HepG2 (cell line): ENCODE results near the gene USP43. TPM values are rescaled to one million over a fixed set of nuclear protein-coding genes. Genes with fewer than 3 reads are reported as not detected.
A peak's percentile ranks its signal among the peaks of the same experiment; 100 is the strongest.
"Not testable (repeated sequence)": the region's sequence is repeated elsewhere in the genome, so short reads cannot be mapped to it uniquely, and the experiment has no call there.

Experiments
- ATAC-seq: fragments of 200-7000 bp; cut with Tn5 transposase; 3 replicates; pipeline ENCODE4 v1.9.1; 2020; ENCODE audit warnings: mild to moderate bottlenecking, moderate library complexity
- BruUV-seq: library from RNA; stranded (reverse); fragments of 400-500 nt; replicated peaks from 2 replicates; lab custom pipeline; 2021; lab: Mats Ljungman, UMichigan
- CTCF ChIA-PET: fragments of 300-600 bp; formaldehyde crosslinking; extraction: SDS; loops from one replicate; lab custom pipeline; 2021; ENCODE audit warnings: low total read pairs, inconsistent platforms, low intra/inter-chr PET ratio; lab: Yijun Ruan, JAX
- POLR2A ChIA-PET: fragments of 350-600 bp; sonication (Branson Sonifier 250); formaldehyde crosslinking; loops from one replicate; lab custom pipeline; 2020; ENCODE audit warnings: antibody characterized with exemption, inconsistent platforms; lab: Yijun Ruan, JAX
- DNase-seq: peaks from one replicate; pipeline ENCODE4 v3.0.0-alpha.2; 2015; ENCODE audit warnings: low spot score
- FAIRE-seq: peaks from 3 replicates; lab custom pipeline; 2011; peaks lifted over from hg19 to GRCh38; lab: Jason Lieb, UNC
- H2AFZ ChIP-seq: one replicate; pipeline ENCODE4 v1.6.1; 2011; ENCODE audit warnings: low read length, inconsistent platforms
- H3K27ac ChIP-seq: fragments of 300-600 bp; 3 replicates; pipeline ENCODE4 v1.8.0; 2011; ENCODE audit warnings: mixed run types, mild to moderate bottlenecking, mixed read lengths, low read length, inconsistent platforms; ENCODE audit not compliant: insufficient read depth; ENCODE audit errors: extremely low read length
- H3K27me3 ChIP-seq, 2 experiments: fragments of 200-600 bp in 1 of 2; 2 replicates in 1 of 2; 3 replicates in 1 of 2; pipeline versions ENCODE4 v1.6.0 to v1.8.0; 2011; ENCODE audit warnings: low read length in 2 of 2, mild to moderate bottlenecking in 2 of 2, moderate library complexity in 2 of 2, inconsistent platforms in 1 of 2; ENCODE audit not compliant: insufficient read depth in 2 of 2, control insufficient read depth in 1 of 2
- H3K36me3 ChIP-seq, 2 experiments: fragments of 200-600 bp in 1 of 2; replicated peaks in 1 of 2; 2 replicates in 1 of 2; 3 replicates in 1 of 2; pipeline versions ENCODE4 v1.5.1 to v1.8.0; 2011; ENCODE audit warnings: low read length in 2 of 2, inconsistent platforms in 1 of 2; ENCODE audit not compliant: insufficient read depth in 2 of 2, control insufficient read depth in 1 of 2
- H3K4me1 ChIP-seq: 2 replicates; pipeline ENCODE4 v1.5.1; 2012; ENCODE audit warnings: low read length, inconsistent platforms; ENCODE audit not compliant: insufficient read depth
- H3K4me2 ChIP-seq: 2 replicates; pipeline ENCODE4 v1.6.0; 2011; ENCODE audit warnings: low read depth, low read length, inconsistent platforms
- H3K4me3 ChIP-seq, 3 experiments: fragments of 200-600 bp in 1 of 3; sonication (generic), shearing (Covaris generic) in 1 of 3; replicated peaks in 1 of 3; 2 replicates each; pipeline ENCODE4 v1.5.1; 2011 to 2016; ENCODE audit warnings: low read length in 3 of 3, inconsistent platforms in 2 of 3, low read depth in 2 of 3, mild to moderate bottlenecking in 2 of 3, control low read depth in 1 of 3, mixed read lengths in 1 of 3; ENCODE audit not compliant: insufficient read depth in 1 of 3
- H3K79me2 ChIP-seq: one replicate; pipeline ENCODE4 v1.6.1; 2011; ENCODE audit warnings: low read length, inconsistent platforms; ENCODE audit not compliant: insufficient read depth
- H3K9ac ChIP-seq: 2 replicates; pipeline ENCODE4 v1.6.0; 2011; ENCODE audit warnings: mild to moderate bottlenecking, low read depth, low read length, inconsistent platforms; ENCODE audit not compliant: insufficient read depth
- H3K9me3 ChIP-seq: 2 replicates; pipeline ENCODE4 v1.5.1; 2012; ENCODE audit warnings: mild to moderate bottlenecking, low read length
- H4K20me1 ChIP-seq: 2 replicates; pipeline ENCODE4 v1.6.0; 2011; ENCODE audit warnings: inconsistent platforms, mild to moderate bottlenecking, low read length, moderate library complexity; ENCODE audit not compliant: insufficient read depth
- KLF9 ChIP-seq: IDR thresholded peaks from 2 replicates; pipeline ENCODE4 v1.6.1; 2016; ENCODE audit warnings: low read depth
- MAFF ChIP-seq: IDR thresholded peaks from 2 replicates; pipeline ENCODE4 v1.6.1; 2011; ENCODE audit warnings: low read depth, low read length, improper control_type of control experiment
- MAFK ChIP-seq, 2 experiments: IDR thresholded peaks in 1 of 2; conservative IDR thresholded peaks in 1 of 2; 2 replicates each; pipeline ENCODE4 v1.6.1; 2011; ENCODE audit warnings: improper control_type of control experiment in 2 of 2, low read length in 2 of 2
- ONECUT2 ChIP-seq: sonication (generic); formaldehyde crosslinking; IDR thresholded peaks from 2 replicates; pipeline ENCODE4 v1.4.0; 2020; ENCODE audit warnings: missing genetic modification reagents
- ZNF329 ChIP-seq: sonication (generic); formaldehyde crosslinking; IDR thresholded peaks from 2 replicates; pipeline ENCODE4 v1.9.0; 2021; ENCODE audit warnings: low read depth, mild to moderate bottlenecking, missing genetic modification reagents
- WGBS: methylation state at CpG from one replicate; pipeline ENCODE4 v1.1.6; 2017; ENCODE audit warnings: low lambda C conversion rate; 5-methylcytosine and 5-hydroxymethylcytosine counted together
- in situ Hi-C: cut with HindIII; loops from 2 replicates; pipeline ENCODE4 v1.10.0; 2017; ENCODE audit warnings: low pct_unique_long_range_greater_than_20kb; ENCODE audit not compliant: extremely low pct_ligation_motif_present
- intact Hi-C: fragments of 100-400 bp; cut with micrococcal nuclease; formaldehyde crosslinking; loops from one replicate; pipeline ENCODE4 v1.10.0; 2022; ENCODE audit not compliant: unreplicated experiment
- polyA plus RNA-seq, 8 experiments: library from polyadenylated mRNA; depleted of rRNA in 3 of 8; stranded (reverse) in 7 of 8; unstranded in 1 of 8; fragments of >200 nt; fragmentation: Illumina TruSeq in 4 of 8; extraction: Trizol in 4 of 8; gene quantifications; 2 replicates each; pipeline versions ENCODE4 v1.2.1 to v1.2.3, GENCODE V29; 2011 to 2016; ENCODE audit warnings: low read depth in 4 of 8, missing spikeins in 1 of 8, mixed read lengths in 1 of 8; ENCODE audit not compliant: insufficient read depth in 1 of 8
- total RNA-seq, 5 experiments: library from RNA; depleted of rRNA; stranded (reverse); fragments of >200 nt; fragmentation: Illumina TruSeq; extraction: Trizol; gene quantifications; 2 replicates each; pipeline ENCODE4 v1.2.3, GENCODE V29; 2016; ENCODE audit warnings: low read depth in 1 of 5

Gene USP43
- total and polyA plus RNA-seq, 2 of the 13 experiments (the other 11 are each of a cell fraction or from before 2014, with no cell fraction given), result 1.6 to 2.2 TPM

DNA sequence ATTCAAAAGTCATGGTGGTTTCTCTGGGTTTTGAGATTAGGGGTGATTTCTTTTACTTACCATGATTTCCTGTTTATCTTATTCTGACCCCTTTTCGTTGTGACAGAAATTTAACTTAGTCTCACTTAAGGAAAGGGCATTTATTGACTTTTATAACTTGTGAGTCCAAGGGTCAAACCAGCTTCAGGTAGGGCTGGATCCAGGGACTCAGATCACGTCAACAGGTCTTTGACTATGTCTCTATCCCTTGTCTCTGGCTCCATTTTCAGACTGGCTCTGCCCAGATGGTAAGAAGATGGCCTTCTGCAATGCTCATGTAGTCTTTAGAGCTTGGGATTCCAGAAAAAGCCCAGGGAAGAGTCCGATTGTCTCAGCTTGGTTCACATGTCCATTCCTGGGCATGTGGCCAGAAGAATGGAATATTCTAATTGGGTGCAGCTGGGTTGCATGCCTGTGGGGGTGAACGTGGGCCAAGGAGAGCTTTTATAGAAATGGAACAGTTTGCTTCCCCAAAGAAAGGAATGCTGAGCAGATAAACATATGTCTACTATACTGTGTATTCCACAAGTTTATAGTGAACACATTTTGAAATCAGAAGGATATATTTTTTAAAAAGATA is 13.4 kb downstream of the USP43 start:
- DNase-seq (no peak), FAIRE-seq (no peak), ATAC-seq (no peak)
- 57% methylated on average over 4 of the region's 4 CpGs for WGBS
- no peaks in the 10 kb centered on the region for H4K20me1 ChIP-seq
- H3K4me1 ChIP-seq, result no peaks in the 10 kb centered on the region
- in situ Hi-C loops (no loop called here), intact Hi-C loops (no loop called here)
- H3K4me2 ChIP-seq, result no peak overlapping the region
- ChIA-PET POLR2A (no interaction called here), CTCF (no interaction called here)
- H3K9me3 ChIP-seq, result no peaks in the 10 kb centered on the region
- no peak overlapping the region for H3K27ac ChIP-seq
- no peaks in the 10 kb centered on the region for H3K27me3 ChIP-seq
- H3K4me3 ChIP-seq, result no peak overlapping the region
- H3K79me2 ChIP-seq, result no peaks in the 10 kb centered on the region
- no peak overlapping the region for H2AFZ ChIP-seq
- no TSS peak for BruUV-seq
- no peak overlapping the region for H3K9ac ChIP-seq
- H3K36me3 ChIP-seq, result no peaks in the 10 kb centered on the region; a peak in 1 of 5 replicates
- no peak for TF ChIP-seq ONECUT2 (CRISPR knock-in tag)
- TF ChIP-seq ZNF329 (CRISPR knock-in tag), result peak; percentile 97
- TF ChIP-seq, all 625 proteins: peak for 1

GRCh38 chr17:9661027-9661426 is 15.7 kb downstream of the USP43 start:
- Histone ChIP-seq H3K4me3 (no peak overlapping the region), H3K9ac (no peak overlapping the region), H3K9me3 (no peaks in the 10 kb centered on the region)
- no peak for ATAC-seq
- no peak for FAIRE-seq
- TF ChIP-seq MAFF (peak; percentile 80), KLF9 (CRISPR knock-in tag) (no peak), MAFK (conservative IDR thresholded peaks at IDR 0.05 in 1 of 2, IDR thresholded peaks at IDR 0.05 in 1 of 2; ENCODE audit: low read length in 2 of 2) (peak; percentile 78 to 80), ONECUT2 (CRISPR knock-in tag) (no peak)
- TF ChIP-seq, all 625 proteins: peak for 2
- no peak for DNase-seq
- no peak overlapping the region for H3K4me2 ChIP-seq
- no peaks in the 10 kb centered on the region for H3K79me2 ChIP-seq
- in situ Hi-C loops, result no loop called here
- H3K27ac ChIP-seq, result no peak overlapping the region
- no TSS peak for BruUV-seq
- WGBS, result 81% methylated on average over 2 of the region's 2 CpGs
- intact Hi-C loops, result no loop called here
- ChIA-PET POLR2A (no interaction called here), CTCF (no interaction called here)
- no peak overlapping the region for H2AFZ ChIP-seq
- no peaks in the 10 kb centered on the region for H3K4me1 ChIP-seq
- no peaks in the 10 kb centered on the region for H3K27me3 ChIP-seq
- H3K36me3 ChIP-seq, result no peaks in the 10 kb centered on the region; a peak in 1 of 5 replicates
- no peaks in the 10 kb centered on the region for H4K20me1 ChIP-seq

DNA sequence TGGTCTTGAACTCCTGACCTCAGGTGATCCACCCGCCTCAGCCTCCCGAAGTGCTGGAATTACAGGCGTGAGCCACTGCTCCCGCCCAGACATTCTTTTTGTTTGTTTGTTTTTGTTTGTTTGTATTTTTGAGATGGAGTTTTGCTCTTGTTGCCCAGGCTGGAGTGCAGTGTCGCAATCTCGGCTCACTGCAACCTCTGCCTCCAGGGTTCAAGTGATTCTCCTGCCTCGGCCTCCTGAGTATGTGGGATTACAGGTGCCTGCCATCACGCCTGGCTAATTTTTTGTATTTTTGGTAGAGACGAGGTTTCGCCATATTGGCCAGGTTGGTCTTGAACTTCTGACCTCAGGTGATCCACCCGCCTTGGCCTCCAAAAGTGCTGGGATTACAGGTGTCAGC is 18.2 kb downstream of the USP43 start:
- H3K4me3 ChIP-seq, H3K79me2 ChIP-seq, in situ Hi-C loops, intact Hi-C loops, BruUV-seq, CTCF ChIA-PET, H3K4me2 ChIP-seq, H3K27me3 ChIP-seq, H4K20me1 ChIP-seq, H3K9ac ChIP-seq, H3K36me3 ChIP-seq, H3K4me1 ChIP-seq, FAIRE-seq, H3K27ac ChIP-seq, POLR2A ChIA-PET, ATAC-seq, H2AFZ ChIP-seq, H3K9me3 ChIP-seq, DNase-seq: not testable (repeated sequence)
- 75% methylated on average over 11 of the region's 11 CpGs for WGBS
